Panc1 (cell line): ENCODE measurements around the gene ZNF780A. TPM values are rescaled to one million over a fixed set of nuclear protein-coding genes. Genes with fewer than 3 reads are reported as not detected.

Experiments
- ATAC-seq: fragments of 200-7000 bp; cut with Tn5 transposase; 2 replicates; pipeline ENCODE4 v1.9.1; 2020; ENCODE audit warnings: mild to moderate bottlenecking, moderate library complexity
- BruUV-seq: library from RNA; stranded (reverse); fragments of 400-500 nt; replicated peaks from 2 replicates; lab custom pipeline; 2021; lab: Mats Ljungman, UMichigan
- CTCF ChIA-PET: fragments of 300-600 bp; sonication (Branson Sonifier 250); formaldehyde crosslinking; loops from one replicate; lab custom pipeline; 2022; ENCODE audit warnings: antibody characterized with exemption; lab: Charles Lee
- POLR2A ChIA-PET: fragments of 300-600 bp; sonication (Branson Sonifier 250); formaldehyde crosslinking; loops from one replicate; lab custom pipeline; 2022; ENCODE audit warnings: antibody characterized with exemption; lab: Charles Lee
- DNase-seq: peaks from one replicate; pipeline ENCODE4 v3.0.0-alpha.2; 2010; ENCODE audit warnings: low read depth, low spot score
- H3K27ac ChIP-seq: 2 replicates; pipeline ENCODE4 v1.5.1; 2011; ENCODE audit warnings: mild to moderate bottlenecking, low read length, inconsistent platforms
- H3K27me3 ChIP-seq: fragments of 200-500 bp; sonication (Bioruptor generic); 2 replicates; pipeline ENCODE4 v1.6.0; 2014; ENCODE audit warnings: low read length, inconsistent platforms; ENCODE audit not compliant: control insufficient read depth, insufficient read depth
- H3K36me3 ChIP-seq: fragments of 200-500 bp; sonication (Bioruptor generic); 2 replicates; pipeline ENCODE4 v1.5.1; 2014; ENCODE audit warnings: inconsistent platforms, mild to moderate bottlenecking, low read length, moderate library complexity; ENCODE audit not compliant: control insufficient read depth, insufficient read depth
- H3K4me1 ChIP-seq: 2 replicates; pipeline ENCODE4 v1.5.1; 2011; ENCODE audit warnings: inconsistent platforms, mild to moderate bottlenecking, low read length, moderate library complexity; ENCODE audit not compliant: control insufficient read depth, insufficient read depth
- H3K4me3 ChIP-seq, 2 experiments: 2 replicates each; pipeline ENCODE4 v1.5.1; 2011 to 2012; ENCODE audit warnings: low read depth in 2 of 2, low read length in 2 of 2, mild to moderate bottlenecking in 2 of 2, inconsistent platforms in 1 of 2, moderate library complexity in 1 of 2
- H3K9me3 ChIP-seq: fragments of 200-500 bp; sonication (Bioruptor generic); 2 replicates; pipeline ENCODE4 v1.5.1; 2014; ENCODE audit warnings: low read depth, mild to moderate bottlenecking, inconsistent platforms, low read length, moderate library complexity; ENCODE audit not compliant: control insufficient read depth, insufficient read depth
- POLR2AphosphoS5 ChIP-seq: IDR thresholded peaks from 2 replicates; pipeline ENCODE4 v1.6.1; 2012; ENCODE audit warnings: mild to moderate bottlenecking, low read depth, low read length, moderate library complexity
- SIN3A ChIP-seq: IDR thresholded peaks from 2 replicates; pipeline ENCODE4 v1.6.1; 2012; ENCODE audit warnings: low read depth, mild to moderate bottlenecking, low read length, moderate library complexity, borderline replicate concordance; ENCODE audit not compliant: insufficient read depth
- TCF7L2 ChIP-seq: IDR thresholded peaks from 2 replicates; pipeline ENCODE4 v1.6.1; 2011; ENCODE audit warnings: mild to moderate bottlenecking, low read depth, low read length, inconsistent platforms
- in situ Hi-C: cut with HindIII; loops from 2 replicates; pipeline ENCODE4 v1.10.0; 2016; ENCODE audit warnings: low sequenced_read_pairs, low pct_unique_long_range_greater_than_20kb
- intact Hi-C: fragments of 100-400 bp; cut with micrococcal nuclease; formaldehyde crosslinking; loops from one replicate; pipeline ENCODE4 v1.10.0; 2022; ENCODE audit not compliant: unreplicated experiment
- total RNA-seq: library from RNA; stranded (reverse); gene quantifications from one replicate; pipeline ENCODE4 v1.2.1, GENCODE V29; 2021; ENCODE audit not compliant: unreplicated experiment
- TF ChIP-seq, protein P1 (sequence below): fragments of 450-650 bp; IDR thresholded peaks from 2 replicates; pipeline ENCODE4 v1.5.1; 2017; ENCODE audit warnings: mild to moderate bottlenecking
- TF ChIP-seq, protein P2 (sequence below), 2 experiments: IDR thresholded peaks; 2 replicates each; pipeline ENCODE4 v1.6.1; 2011 to 2012; ENCODE audit warnings: low read depth in 2 of 2, control low read depth in 1 of 2, low read length in 1 of 2, mild to moderate bottlenecking in 1 of 2, moderate library complexity in 1 of 2; ENCODE audit not compliant: insufficient read depth in 1 of 2

The ZNF780A gene
- total RNA-seq, 1 experiment from 2014 or later, result 251 TPM

DNA sequence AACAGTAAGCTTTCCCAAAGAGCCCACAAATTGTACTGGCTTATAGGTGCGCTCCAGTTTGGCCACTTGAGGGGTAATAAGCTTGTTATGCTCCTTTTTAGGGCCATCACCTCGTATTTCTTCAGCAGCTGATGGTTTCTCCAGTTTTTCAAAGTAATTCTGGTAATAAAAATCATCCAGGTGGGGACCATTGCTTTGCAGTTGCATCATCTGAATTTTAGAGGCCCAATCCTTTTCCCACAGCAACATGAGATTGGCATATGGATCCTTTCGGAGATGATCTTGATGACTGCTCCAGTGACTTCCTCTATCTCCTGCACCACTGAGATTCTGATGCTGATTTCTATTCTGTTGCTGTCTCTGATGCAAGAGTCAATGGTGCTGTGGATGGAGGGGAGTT, 66.8 kb downstream of the ZNF780A start:
- ATAC-seq, result no peak; the same call in 1 of the 2 replicates
- in situ Hi-C loops, result no loop called here
- POLR2A ChIA-PET, result interaction anchor here (0.5 to 1.7 kb wide), 4 partner anchors 54 to 176 kb away, joined by 3 to 8 read pairs (median 4); partner anchors contain the start of gene PSMC4
- intact Hi-C loops, result no loop called here
- no peaks in the 10 kb centered on the region for H3K36me3 ChIP-seq
- peaks cover 99% of the 10 kb centered on the region for H3K9me3 ChIP-seq
- no peak overlapping the region for H3K27ac ChIP-seq
- no peak for DNase-seq
- H3K4me1 ChIP-seq, result no peaks in the 10 kb centered on the region
- no peak for TF ChIP-seq TCF7L2
- TF ChIP-seq, protein P1, sequence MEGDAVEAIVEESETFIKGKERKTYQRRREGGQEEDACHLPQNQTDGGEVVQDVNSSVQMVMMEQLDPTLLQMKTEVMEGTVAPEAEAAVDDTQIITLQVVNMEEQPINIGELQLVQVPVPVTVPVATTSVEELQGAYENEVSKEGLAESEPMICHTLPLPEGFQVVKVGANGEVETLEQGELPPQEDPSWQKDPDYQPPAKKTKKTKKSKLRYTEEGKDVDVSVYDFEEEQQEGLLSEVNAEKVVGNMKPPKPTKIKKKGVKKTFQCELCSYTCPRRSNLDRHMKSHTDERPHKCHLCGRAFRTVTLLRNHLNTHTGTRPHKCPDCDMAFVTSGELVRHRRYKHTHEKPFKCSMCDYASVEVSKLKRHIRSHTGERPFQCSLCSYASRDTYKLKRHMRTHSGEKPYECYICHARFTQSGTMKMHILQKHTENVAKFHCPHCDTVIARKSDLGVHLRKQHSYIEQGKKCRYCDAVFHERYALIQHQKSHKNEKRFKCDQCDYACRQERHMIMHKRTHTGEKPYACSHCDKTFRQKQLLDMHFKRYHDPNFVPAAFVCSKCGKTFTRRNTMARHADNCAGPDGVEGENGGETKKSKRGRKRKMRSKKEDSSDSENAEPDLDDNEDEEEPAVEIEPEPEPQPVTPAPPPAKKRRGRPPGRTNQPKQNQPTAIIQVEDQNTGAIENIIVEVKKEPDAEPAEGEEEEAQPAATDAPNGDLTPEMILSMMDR, result no peak
- no peak for TF ChIP-seq SIN3A
- TF ChIP-seq POLR2AphosphoS5, result no peak
- TF ChIP-seq, protein P2, sequence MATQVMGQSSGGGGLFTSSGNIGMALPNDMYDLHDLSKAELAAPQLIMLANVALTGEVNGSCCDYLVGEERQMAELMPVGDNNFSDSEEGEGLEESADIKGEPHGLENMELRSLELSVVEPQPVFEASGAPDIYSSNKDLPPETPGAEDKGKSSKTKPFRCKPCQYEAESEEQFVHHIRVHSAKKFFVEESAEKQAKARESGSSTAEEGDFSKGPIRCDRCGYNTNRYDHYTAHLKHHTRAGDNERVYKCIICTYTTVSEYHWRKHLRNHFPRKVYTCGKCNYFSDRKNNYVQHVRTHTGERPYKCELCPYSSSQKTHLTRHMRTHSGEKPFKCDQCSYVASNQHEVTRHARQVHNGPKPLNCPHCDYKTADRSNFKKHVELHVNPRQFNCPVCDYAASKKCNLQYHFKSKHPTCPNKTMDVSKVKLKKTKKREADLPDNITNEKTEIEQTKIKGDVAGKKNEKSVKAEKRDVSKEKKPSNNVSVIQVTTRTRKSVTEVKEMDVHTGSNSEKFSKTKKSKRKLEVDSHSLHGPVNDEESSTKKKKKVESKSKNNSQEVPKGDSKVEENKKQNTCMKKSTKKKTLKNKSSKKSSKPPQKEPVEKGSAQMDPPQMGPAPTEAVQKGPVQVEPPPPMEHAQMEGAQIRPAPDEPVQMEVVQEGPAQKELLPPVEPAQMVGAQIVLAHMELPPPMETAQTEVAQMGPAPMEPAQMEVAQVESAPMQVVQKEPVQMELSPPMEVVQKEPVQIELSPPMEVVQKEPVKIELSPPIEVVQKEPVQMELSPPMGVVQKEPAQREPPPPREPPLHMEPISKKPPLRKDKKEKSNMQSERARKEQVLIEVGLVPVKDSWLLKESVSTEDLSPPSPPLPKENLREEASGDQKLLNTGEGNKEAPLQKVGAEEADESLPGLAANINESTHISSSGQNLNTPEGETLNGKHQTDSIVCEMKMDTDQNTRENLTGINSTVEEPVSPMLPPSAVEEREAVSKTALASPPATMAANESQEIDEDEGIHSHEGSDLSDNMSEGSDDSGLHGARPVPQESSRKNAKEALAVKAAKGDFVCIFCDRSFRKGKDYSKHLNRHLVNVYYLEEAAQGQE (IDR thresholded peaks at IDR 0.05; ENCODE audit: insufficient read depth in 1 of 2, low read depth in 2 of 2, low read length in 1 of 2), result no peak
- no peaks in the 10 kb centered on the region for H3K27me3 ChIP-seq
- CTCF ChIA-PET, result no interaction called here
- BruUV-seq, result no TSS peak
- no peak overlapping the region for H3K4me3 ChIP-seq

Other genes starting within 250 kb of the ZNF780A start
- gene FBL, start 244.6 kb downstream of the ZNF780A start, total RNA-seq, result 4,927 TPM
- 6.4 TPM for gene FCGBP, start 156.3 kb downstream of the ZNF780A start, total RNA-seq
- 2,386 TPM for gene PSMC4, start 119.8 kb downstream of the ZNF780A start, total RNA-seq
- gene ZNF546, start 93.9 kb downstream of the ZNF780A start, total RNA-seq, result 68.4 TPM
- gene ZNF780B, start 34.7 kb downstream of the ZNF780A start, total RNA-seq, result 237 TPM
- gene MAP3K10, start 100.5 kb upstream of the ZNF780A start, total RNA-seq, result 255 TPM
- gene TTC9B, start 127.4 kb upstream of the ZNF780A start, total RNA-seq, result 2.3 TPM
- 3.0 TPM for gene CCNP, start 135.7 kb upstream of the ZNF780A start, total RNA-seq
- gene AKT2, start 194.4 kb upstream of the ZNF780A start, total RNA-seq, result 2,376 TPM